ENCODE results near the gene STAT6.

DNA sequence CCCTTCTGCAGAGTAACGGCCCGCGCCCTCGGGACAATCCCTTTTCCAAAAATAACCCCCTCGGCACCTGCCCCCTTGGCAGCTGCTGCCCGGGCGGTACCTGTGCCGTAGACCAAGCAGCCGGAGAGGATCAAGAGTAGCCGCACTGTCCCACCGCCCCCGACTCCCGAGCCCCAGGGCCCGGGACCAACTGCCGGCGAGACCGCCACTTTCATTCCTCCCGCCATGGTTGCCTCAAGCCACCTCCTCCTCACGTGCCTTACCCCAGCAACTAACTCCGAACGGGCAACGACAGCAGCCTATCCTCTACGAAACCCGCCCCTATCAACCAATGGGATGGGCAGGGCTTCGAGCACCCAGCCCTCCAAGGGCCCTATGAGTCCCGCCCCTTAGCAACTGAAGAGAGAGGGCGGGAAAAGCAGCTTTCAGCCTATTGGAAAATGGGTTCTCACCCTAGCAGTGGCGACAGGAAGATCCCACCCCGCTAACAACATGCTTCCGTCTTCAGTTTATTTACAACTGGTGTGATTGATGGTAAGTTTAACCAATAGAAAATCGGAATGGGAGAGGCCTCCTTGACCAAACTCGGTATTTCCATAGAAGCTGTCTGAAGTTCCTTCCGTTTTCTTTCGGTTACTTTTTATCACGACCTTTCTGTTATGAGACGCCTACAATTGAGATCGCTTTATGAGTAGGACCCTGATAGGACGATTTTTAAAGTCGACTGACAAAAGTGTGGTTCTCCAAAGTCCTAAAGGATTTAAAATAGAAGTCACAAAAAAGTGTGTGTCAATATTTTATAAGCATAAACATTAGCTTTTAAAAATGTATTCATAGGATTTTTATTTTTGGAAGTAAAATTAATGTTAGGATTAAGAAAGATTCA lies 32.4 kb downstream of the STAT6 start, which contains the start of gene NEMP1:
- TF ChIP-seq, protein P1, sequence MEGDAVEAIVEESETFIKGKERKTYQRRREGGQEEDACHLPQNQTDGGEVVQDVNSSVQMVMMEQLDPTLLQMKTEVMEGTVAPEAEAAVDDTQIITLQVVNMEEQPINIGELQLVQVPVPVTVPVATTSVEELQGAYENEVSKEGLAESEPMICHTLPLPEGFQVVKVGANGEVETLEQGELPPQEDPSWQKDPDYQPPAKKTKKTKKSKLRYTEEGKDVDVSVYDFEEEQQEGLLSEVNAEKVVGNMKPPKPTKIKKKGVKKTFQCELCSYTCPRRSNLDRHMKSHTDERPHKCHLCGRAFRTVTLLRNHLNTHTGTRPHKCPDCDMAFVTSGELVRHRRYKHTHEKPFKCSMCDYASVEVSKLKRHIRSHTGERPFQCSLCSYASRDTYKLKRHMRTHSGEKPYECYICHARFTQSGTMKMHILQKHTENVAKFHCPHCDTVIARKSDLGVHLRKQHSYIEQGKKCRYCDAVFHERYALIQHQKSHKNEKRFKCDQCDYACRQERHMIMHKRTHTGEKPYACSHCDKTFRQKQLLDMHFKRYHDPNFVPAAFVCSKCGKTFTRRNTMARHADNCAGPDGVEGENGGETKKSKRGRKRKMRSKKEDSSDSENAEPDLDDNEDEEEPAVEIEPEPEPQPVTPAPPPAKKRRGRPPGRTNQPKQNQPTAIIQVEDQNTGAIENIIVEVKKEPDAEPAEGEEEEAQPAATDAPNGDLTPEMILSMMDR (IDR thresholded peaks at IDR 0.05; ENCODE audit: extremely low read depth in 1 of 2, insufficient read depth in 1 of 2, low read depth in 1 of 2, low read length in 2 of 2), result no peak
- no peak for TF ChIP-seq EZH2 (IDR thresholded peaks at IDR 0.05; ENCODE audit: borderline replicate concordance, low read depth, low read length, severe bottlenecking)
- peak; percentile 61 for TF ChIP-seq POLR2AphosphoS5 (IDR thresholded peaks at IDR 0.05; ENCODE audit: insufficient read depth, low read depth, low read length)
- TF ChIP-seq POLR2A (IDR thresholded peaks at IDR 0.05; ENCODE audit: low read depth, low read length), result no peak
- peak; percentile 19 for TF ChIP-seq MYC (IDR thresholded peaks at IDR 0.05; ENCODE audit: low read depth, low read length)

All from endothelial cell of umbilical vein (primary cell).